ENCODE measurements around the gene MTRF1.

DNA sequence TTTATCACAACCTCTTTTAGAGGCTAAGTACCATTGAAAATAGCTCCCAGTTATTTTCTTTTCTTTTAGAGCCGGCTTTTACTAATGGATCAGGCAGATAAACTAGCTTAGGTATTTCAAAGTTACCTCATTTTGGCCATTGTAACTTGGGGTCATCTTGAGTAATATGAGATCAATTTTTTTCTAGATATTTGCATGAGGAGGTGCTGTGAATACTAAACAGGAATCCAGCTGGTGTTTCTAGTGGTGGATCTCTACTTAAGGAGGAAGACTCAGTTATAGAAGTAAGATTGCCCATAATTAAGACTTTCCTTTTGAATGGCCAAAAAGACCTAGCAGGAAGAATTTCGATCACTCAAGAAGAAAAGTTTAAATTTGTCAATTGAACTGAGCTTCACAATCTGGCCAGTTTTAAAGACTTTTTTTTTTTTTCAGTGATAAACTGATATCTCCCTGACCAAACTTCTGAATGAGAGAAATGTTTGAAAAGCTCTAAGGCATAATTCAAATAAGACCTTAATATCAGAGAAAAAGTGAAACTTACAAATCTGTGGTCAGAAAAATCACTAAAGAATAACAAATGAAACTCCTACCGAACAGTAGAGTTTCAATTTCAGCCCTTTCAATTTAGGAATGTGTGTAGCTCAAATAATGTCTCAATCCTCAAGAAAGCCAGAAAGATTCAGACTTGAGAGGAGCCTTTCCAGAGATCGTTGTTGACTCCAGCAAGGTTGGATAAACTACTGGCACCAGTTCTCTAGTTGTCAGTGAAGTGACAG is 36.1 kb upstream of the MTRF1 start:
- TF ChIP-seq EZH2phosphoT487 (IDR thresholded peaks at IDR 0.05; ENCODE audit: borderline replicate concordance) (no peak), SP1 (IDR thresholded peaks at IDR 0.05; ENCODE audit: low read depth) (no peak), POLR2A (IDR thresholded peaks at IDR 0.05; ENCODE audit: borderline replicate concordance, extremely low read depth, insufficient read depth, insufficient read length) (no peak), POLR2AphosphoS5 (IDR thresholded peaks at IDR 0.05; ENCODE audit: low read depth, low read length) (no peak), EZH2 (IDR thresholded peaks at IDR 0.05) (no peak), MAX (IDR thresholded peaks at IDR 0.05) (no peak), SRF (IDR thresholded peaks at IDR 0.05; ENCODE audit: low read depth) (no peak), ZBTB33 (IDR thresholded peaks at IDR 0.05; ENCODE audit: extremely low read depth, insufficient replicate concordance, low read length) (no peak)
- TF ChIP-seq, protein P1, sequence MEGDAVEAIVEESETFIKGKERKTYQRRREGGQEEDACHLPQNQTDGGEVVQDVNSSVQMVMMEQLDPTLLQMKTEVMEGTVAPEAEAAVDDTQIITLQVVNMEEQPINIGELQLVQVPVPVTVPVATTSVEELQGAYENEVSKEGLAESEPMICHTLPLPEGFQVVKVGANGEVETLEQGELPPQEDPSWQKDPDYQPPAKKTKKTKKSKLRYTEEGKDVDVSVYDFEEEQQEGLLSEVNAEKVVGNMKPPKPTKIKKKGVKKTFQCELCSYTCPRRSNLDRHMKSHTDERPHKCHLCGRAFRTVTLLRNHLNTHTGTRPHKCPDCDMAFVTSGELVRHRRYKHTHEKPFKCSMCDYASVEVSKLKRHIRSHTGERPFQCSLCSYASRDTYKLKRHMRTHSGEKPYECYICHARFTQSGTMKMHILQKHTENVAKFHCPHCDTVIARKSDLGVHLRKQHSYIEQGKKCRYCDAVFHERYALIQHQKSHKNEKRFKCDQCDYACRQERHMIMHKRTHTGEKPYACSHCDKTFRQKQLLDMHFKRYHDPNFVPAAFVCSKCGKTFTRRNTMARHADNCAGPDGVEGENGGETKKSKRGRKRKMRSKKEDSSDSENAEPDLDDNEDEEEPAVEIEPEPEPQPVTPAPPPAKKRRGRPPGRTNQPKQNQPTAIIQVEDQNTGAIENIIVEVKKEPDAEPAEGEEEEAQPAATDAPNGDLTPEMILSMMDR (IDR thresholded peaks at IDR 0.05 in 2 of 3, conservative IDR thresholded peaks at IDR 0.05 in 1 of 3; ENCODE audit: borderline replicate concordance in 1 of 3, insufficient read depth in 1 of 3, low read depth in 2 of 3, low read length in 2 of 3) = no peak
- TF ChIP-seq, protein P2, sequence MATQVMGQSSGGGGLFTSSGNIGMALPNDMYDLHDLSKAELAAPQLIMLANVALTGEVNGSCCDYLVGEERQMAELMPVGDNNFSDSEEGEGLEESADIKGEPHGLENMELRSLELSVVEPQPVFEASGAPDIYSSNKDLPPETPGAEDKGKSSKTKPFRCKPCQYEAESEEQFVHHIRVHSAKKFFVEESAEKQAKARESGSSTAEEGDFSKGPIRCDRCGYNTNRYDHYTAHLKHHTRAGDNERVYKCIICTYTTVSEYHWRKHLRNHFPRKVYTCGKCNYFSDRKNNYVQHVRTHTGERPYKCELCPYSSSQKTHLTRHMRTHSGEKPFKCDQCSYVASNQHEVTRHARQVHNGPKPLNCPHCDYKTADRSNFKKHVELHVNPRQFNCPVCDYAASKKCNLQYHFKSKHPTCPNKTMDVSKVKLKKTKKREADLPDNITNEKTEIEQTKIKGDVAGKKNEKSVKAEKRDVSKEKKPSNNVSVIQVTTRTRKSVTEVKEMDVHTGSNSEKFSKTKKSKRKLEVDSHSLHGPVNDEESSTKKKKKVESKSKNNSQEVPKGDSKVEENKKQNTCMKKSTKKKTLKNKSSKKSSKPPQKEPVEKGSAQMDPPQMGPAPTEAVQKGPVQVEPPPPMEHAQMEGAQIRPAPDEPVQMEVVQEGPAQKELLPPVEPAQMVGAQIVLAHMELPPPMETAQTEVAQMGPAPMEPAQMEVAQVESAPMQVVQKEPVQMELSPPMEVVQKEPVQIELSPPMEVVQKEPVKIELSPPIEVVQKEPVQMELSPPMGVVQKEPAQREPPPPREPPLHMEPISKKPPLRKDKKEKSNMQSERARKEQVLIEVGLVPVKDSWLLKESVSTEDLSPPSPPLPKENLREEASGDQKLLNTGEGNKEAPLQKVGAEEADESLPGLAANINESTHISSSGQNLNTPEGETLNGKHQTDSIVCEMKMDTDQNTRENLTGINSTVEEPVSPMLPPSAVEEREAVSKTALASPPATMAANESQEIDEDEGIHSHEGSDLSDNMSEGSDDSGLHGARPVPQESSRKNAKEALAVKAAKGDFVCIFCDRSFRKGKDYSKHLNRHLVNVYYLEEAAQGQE (IDR thresholded peaks at IDR 0.05; ENCODE audit: low read depth) = no peak
